ENCODE results near the gene GRIK3.
"Not testable (repeated sequence)": the region's sequence is repeated elsewhere in the genome, so short reads cannot be mapped to it uniquely, and the experiment has no call there.

The GRIK3 gene

GRCh38 chr1:37034121-37035013 is at the start of gene GRIK3:
TSS of gene GRIK3 (minus strand) at chr1:37034515. CDS start at chr1:37034108, 407 bp downstream.
- no peak for DNase-seq

- DNase-seq = no peak
Observed at GRCh38 chr1:37084013-37084412, 49.7 kb upstream of the GRIK3 start.

GRCh38 chr1:37083603-37084002 is 49.3 kb upstream of the GRIK3 start:
- no peak for DNase-seq

- DNase-seq = not testable (repeated sequence)
Observed at GRCh38 chr1:37080296-37080986, 46.1 kb upstream of the GRIK3 start.

- DNase-seq = no peak
Observed at GRCh38 chr1:37078866-37079265, 44.6 kb upstream of the GRIK3 start.

- no peak for DNase-seq
Observed at GRCh38 chr1:37076168-37076567, 41.9 kb upstream of the GRIK3 start.

- no peak for DNase-seq
Observed at GRCh38 chr1:37073854-37074379, 39.6 kb upstream of the GRIK3 start.

- DNase-seq = no peak
Observed at GRCh38 chr1:37073152-37073853, 39.0 kb upstream of the GRIK3 start.

GRCh38 chr1:37071829-37072228 is 37.5 kb upstream of the GRIK3 start:
- no peak for DNase-seq

GRCh38 chr1:37070126-37070525 is 35.8 kb upstream of the GRIK3 start:
- no peak for DNase-seq

- no peak for DNase-seq
Observed at GRCh38 chr1:37069406-37069805, 35.1 kb upstream of the GRIK3 start.

- no peak for DNase-seq
Observed at GRCh38 chr1:37068897-37069296, 34.6 kb upstream of the GRIK3 start.

GRCh38 chr1:37068260-37068659 is 33.9 kb upstream of the GRIK3 start:
- no peak for DNase-seq

- no peak for DNase-seq
Observed at GRCh38 chr1:37064039-37064438, 29.7 kb upstream of the GRIK3 start.

- no peak for DNase-seq
Observed at GRCh38 chr1:37059346-37059745, 25.0 kb upstream of the GRIK3 start.

- no peak for DNase-seq
Observed at GRCh38 chr1:37058424-37058988, 24.2 kb upstream of the GRIK3 start.

- DNase-seq = no peak
Observed at GRCh38 chr1:37056325-37056724, 22.0 kb upstream of the GRIK3 start.

GRCh38 chr1:37055631-37056030 is 21.3 kb upstream of the GRIK3 start:
- DNase-seq = no peak

- DNase-seq = no peak
Observed at GRCh38 chr1:37053173-37053572, 18.9 kb upstream of the GRIK3 start.

- DNase-seq = no peak
Observed at GRCh38 chr1:37052120-37052519, 17.8 kb upstream of the GRIK3 start.

GRCh38 chr1:37051346-37051745 is 17.0 kb upstream of the GRIK3 start:
- no peak for DNase-seq

- no peak for DNase-seq
Observed at GRCh38 chr1:37047542-37047941, 13.2 kb upstream of the GRIK3 start.

- DNase-seq = no peak
Observed at GRCh38 chr1:37043101-37043500, 8.8 kb upstream of the GRIK3 start.

Data from activated CD4-positive, alpha-beta T cell treated with anti-CD3 and anti-CD28 coated beads, Interleukin-2, amount 50 U/mL, for 1 hour (primary cell).